H9 (cell line): Measurements from ENCODE around the gene ARPC1A. TPM values are rescaled to one million over a fixed set of nuclear protein-coding genes. Genes with fewer than 3 reads are reported as not detected.

Source experiments
- DNase-seq: peaks from one replicate; pipeline ENCODE4 v3.0.0-alpha.2; 2017
- H2AFZ ChIP-seq: one replicate; pipeline ENCODE4 v1.6.1; 2013; ENCODE audit warnings: mild to moderate bottlenecking, low read length, control low read depth, moderate library complexity
- H2AK5ac ChIP-seq: 2 replicates; pipeline ENCODE4 v1.6.1; 2013; ENCODE audit warnings: low read length, control low read depth, mixed read lengths; ENCODE audit not compliant: insufficient read length
- H2BK120ac ChIP-seq: one replicate; pipeline ENCODE4 v1.6.1; 2013; ENCODE audit warnings: low read depth, mild to moderate bottlenecking, low read length, control low read depth, inconsistent platforms; ENCODE audit not compliant: poor library complexity, severe bottlenecking
- H2BK12ac ChIP-seq: 2 replicates; pipeline ENCODE4 v1.6.1; 2013; ENCODE audit warnings: low read length, control low read depth, mixed read lengths, low read depth; ENCODE audit not compliant: insufficient read length
- H2BK15ac ChIP-seq: 2 replicates; pipeline ENCODE4 v1.6.1; 2013; ENCODE audit warnings: low read depth, low read length, control low read depth
- H2BK20ac ChIP-seq: one replicate; pipeline ENCODE4 v1.6.1; 2013; ENCODE audit warnings: low read depth, mild to moderate bottlenecking, low read length, control low read depth, inconsistent platforms; ENCODE audit not compliant: poor library complexity, severe bottlenecking
- H2BK5ac ChIP-seq: 2 replicates; pipeline ENCODE4 v1.6.1; 2013; ENCODE audit warnings: low read length, control low read depth, mixed read lengths; ENCODE audit not compliant: insufficient read length
- H3K14ac ChIP-seq: 2 replicates; pipeline ENCODE4 v1.6.1; 2013; ENCODE audit warnings: low read length, control low read depth; ENCODE audit not compliant: insufficient read depth
- H3K18ac ChIP-seq: 2 replicates; pipeline ENCODE4 v1.6.1; 2013; ENCODE audit warnings: low read depth, mild to moderate bottlenecking, mixed read lengths, low read length, control low read depth; ENCODE audit not compliant: insufficient read length
- H3K23ac ChIP-seq: 2 replicates; pipeline ENCODE4 v1.6.1; 2013; ENCODE audit warnings: low read length, control low read depth, mixed read lengths, low read depth; ENCODE audit not compliant: insufficient read length
- H3K23me2 ChIP-seq: 2 replicates; pipeline ENCODE4 v1.6.1; 2013; ENCODE audit warnings: low read depth, mild to moderate bottlenecking, mixed read lengths, low read length, control low read depth; ENCODE audit not compliant: insufficient read length, poor library complexity, severe bottlenecking
- H3K27ac ChIP-seq: 2 replicates; pipeline ENCODE4 v1.5.1; 2013; ENCODE audit warnings: low read length, control low read depth, mixed read lengths, low read depth; ENCODE audit not compliant: insufficient read length
- H3K27me3 ChIP-seq: 2 replicates; pipeline ENCODE4 v1.6.1; 2013; ENCODE audit warnings: low read length, control low read depth, inconsistent platforms; ENCODE audit not compliant: insufficient read depth
- H3K4ac ChIP-seq: 2 replicates; pipeline ENCODE4 v1.6.1; 2013; ENCODE audit warnings: low read depth, mild to moderate bottlenecking, control low read depth, inconsistent platforms, low read length, moderate library complexity
- H3K4me1 ChIP-seq: 2 replicates; pipeline ENCODE4 v1.6.1; 2013; ENCODE audit warnings: low read length, control low read depth, inconsistent platforms; ENCODE audit not compliant: insufficient read depth
- H3K4me2 ChIP-seq: 2 replicates; pipeline ENCODE4 v1.6.1; 2013; ENCODE audit warnings: low read length, control low read depth, mixed read lengths; ENCODE audit not compliant: insufficient read length, insufficient read depth
- H3K56ac ChIP-seq: 2 replicates; pipeline ENCODE4 v1.6.1; 2013; ENCODE audit warnings: low read depth, mild to moderate bottlenecking, mixed read lengths, low read length, control low read depth; ENCODE audit not compliant: insufficient read length
- H3K79me1 ChIP-seq: 2 replicates; pipeline ENCODE4 v1.6.1; 2013; ENCODE audit warnings: low read depth, mild to moderate bottlenecking, moderate library complexity, low read length, control low read depth, inconsistent platforms; ENCODE audit not compliant: insufficient read depth, poor library complexity, severe bottlenecking
- H3K79me2 ChIP-seq: 2 replicates; pipeline ENCODE4 v1.6.1; 2013; ENCODE audit warnings: low read length, control low read depth, inconsistent platforms; ENCODE audit not compliant: insufficient read depth
- H3K9ac ChIP-seq: 2 replicates; pipeline ENCODE4 v1.6.1; 2013; ENCODE audit warnings: low read length, control low read depth, mixed read lengths; ENCODE audit not compliant: insufficient read length; ENCODE audit errors: extremely low read depth
- H3K9me3 ChIP-seq: one replicate; pipeline ENCODE4 v1.6.1; 2013; ENCODE audit warnings: low read depth, low read length, inconsistent platforms; ENCODE audit not compliant: control insufficient read depth
- H3T11ph ChIP-seq: one replicate; pipeline ENCODE4 v1.6.1; 2013; ENCODE audit warnings: mild to moderate bottlenecking, low read length, control low read depth, inconsistent platforms
- H4K20me1 ChIP-seq: one replicate; pipeline ENCODE4 v1.6.1; 2013; ENCODE audit not compliant: control insufficient read depth, insufficient read length, insufficient read depth
- H4K5ac ChIP-seq: 2 replicates; pipeline ENCODE4 v1.6.1; 2013; ENCODE audit warnings: low read depth, mild to moderate bottlenecking, mixed read lengths, low read length, control low read depth; ENCODE audit not compliant: insufficient read length
- H4K8ac ChIP-seq: replicated peaks from 2 replicates; pipeline ENCODE4 v1.6.1; 2013; ENCODE audit warnings: low read length, control low read depth, mixed read lengths, low read depth; ENCODE audit not compliant: insufficient read length
- H4K91ac ChIP-seq: 2 replicates; pipeline ENCODE4 v1.6.1; 2013; ENCODE audit warnings: low read depth, mild to moderate bottlenecking, moderate library complexity, mixed read lengths, low read length, control low read depth; ENCODE audit not compliant: insufficient read length
- H3K27ac Mint-ChIP-seq, 3 experiments: 2 replicates in 2 of 3; 3 replicates in 1 of 3; pipeline ENCODE4 v1.8.0; 2020 to 2021; ENCODE audit warnings: mixed read lengths in 3 of 3, mild to moderate bottlenecking in 1 of 3, moderate library complexity in 1 of 3
- H3K27me3 Mint-ChIP-seq: 2 replicates; pipeline ENCODE4 v1.8.0; 2021; ENCODE audit warnings: low read depth, mild to moderate bottlenecking, moderate library complexity, mixed read lengths
- H3K36me3 Mint-ChIP-seq, 3 experiments: 2 replicates in 2 of 3; 3 replicates in 1 of 3; pipeline ENCODE4 v1.8.0; 2020 to 2021; ENCODE audit warnings: low read depth in 3 of 3, mixed read lengths in 3 of 3; ENCODE audit not compliant: insufficient read depth in 1 of 3
- H3K4me1 Mint-ChIP-seq, 2 experiments: 2 replicates each; pipeline ENCODE4 v1.8.0; 2020; ENCODE audit warnings: mixed read lengths in 2 of 2
- H3K4me3 Mint-ChIP-seq, 2 experiments: 2 replicates in 1 of 2; 3 replicates in 1 of 2; pipeline ENCODE4 v1.8.0; 2020 to 2021; ENCODE audit warnings: mild to moderate bottlenecking in 2 of 2, mixed read lengths in 2 of 2, moderate library complexity in 1 of 2
- H3K9me3 Mint-ChIP-seq, 2 experiments: 2 replicates in 1 of 2; 3 replicates in 1 of 2; pipeline ENCODE4 v1.8.0; 2020; ENCODE audit warnings: mild to moderate bottlenecking in 2 of 2, mixed read lengths in 2 of 2, moderate library complexity in 1 of 2
- CTCF ChIP-seq: fragments of 200-600 bp; sonication (generic); conservative IDR thresholded peaks from 3 replicates; pipeline ENCODE4 v1.8.0; 2021; ENCODE audit warnings: antibody characterized with exemption, mild to moderate bottlenecking
- WGBS: extraction: QIAGEN DNeasy Blood & Tissue Kit; methylation state at CpG from one replicate; pipeline ENCODE4 v1.1.7; 2013; ENCODE audit warnings: missing lambda C conversion rate, low lambda C conversion rate, mixed read lengths; ENCODE audit not compliant: insufficient read length; ENCODE audit errors: extremely low coverage; 5-methylcytosine and 5-hydroxymethylcytosine counted together
- total RNA-seq: library from RNA; stranded (reverse); gene quantifications from 2 replicates; pipeline ENCODE4 v1.2.1, GENCODE V29; 2021

The ARPC1A gene
- total RNA-seq, 1 experiment from 2014 or later, result 169 TPM

- Histone ChIP-seq H2BK5ac (no peak overlapping the region), H3T11ph (no peak overlapping the region), H4K20me1 (no peaks in the 10 kb centered on the region), H3K4me2 (peak overlapping the region; percentile 91), H3K14ac (peak overlapping the region; percentile 82), H3K27ac (no peak overlapping the region), H3K4ac (no peak overlapping the region; the same call in 1 of the 2 replicates), H3K79me1 (peaks cover 12% of the 10 kb centered on the region), H3K23me2 (peaks cover 16% of the 10 kb centered on the region), H2AFZ (no peak overlapping the region), H3K4me1 (no peaks in the 10 kb centered on the region), H2BK20ac (no peak overlapping the region), H2AK5ac (no peak overlapping the region), H4K91ac (no peak overlapping the region), H2BK12ac (no peak overlapping the region), H4K5ac (peak overlapping the region; percentile 23), H2BK120ac (no peak overlapping the region), H3K27me3 (no peaks in the 10 kb centered on the region), H3K56ac (no peak overlapping the region), H3K79me2 (peaks cover 36% of the 10 kb centered on the region), H3K9me3 (no peaks in the 10 kb centered on the region), H3K18ac (peak overlapping the region; percentile 54), H4K8ac (no peak overlapping the region), H3K9ac (peak overlapping the region; percentile 94), H3K23ac (no peak overlapping the region), H2BK15ac (no peak overlapping the region)
- no CpG with 5 or more reads among the region's 28 CpGs for WGBS
- peaks cover 33 to 60% (median 52%) of the 10 kb centered on the region in 3 experiments for H3K36me3 Mint-ChIP-seq
- no peak for TF ChIP-seq CTCF
- peak overlapping the region; percentile 84 to 99 (median 98) for H3K27ac Mint-ChIP-seq
- H3K27me3 Mint-ChIP-seq, result no peaks in the 10 kb centered on the region
- no peaks in the 10 kb centered on the region for H3K9me3 Mint-ChIP-seq
- H3K4me3 Mint-ChIP-seq, result peak overlapping the region; percentile 95 to 96
- peaks cover 19 to 23% of the 10 kb centered on the region in 2 experiments for H3K4me1 Mint-ChIP-seq
- no peak for DNase-seq
These were observed 82.2 kb downstream of the ARPC1A start for GRCh38 chr7:99407872-99408378.
